DOHH2 (cell line): ENCODE measurements around the gene CDK16.

Experiments used
- EZH2phosphoT487 ChIP-seq: fragments of 200-600 bp; sonication (generic); IDR thresholded peaks from 2 replicates; pipeline ENCODE4 v1.6.1; 2017; ENCODE audit warnings: borderline replicate concordance, mild to moderate bottlenecking, antibody characterized with exemption, low read length, moderate library complexity, mixed read lengths
- TF ChIP-seq, protein P1 (sequence below): fragments of 200-600 bp; sonication (generic); IDR thresholded peaks from one replicate; pipeline ENCODE4 v1.5.1; 2014; ENCODE audit warnings: antibody characterized with exemption, mild to moderate bottlenecking, low read depth, low read length; ENCODE audit not compliant: poor library complexity, severe bottlenecking

DNA sequence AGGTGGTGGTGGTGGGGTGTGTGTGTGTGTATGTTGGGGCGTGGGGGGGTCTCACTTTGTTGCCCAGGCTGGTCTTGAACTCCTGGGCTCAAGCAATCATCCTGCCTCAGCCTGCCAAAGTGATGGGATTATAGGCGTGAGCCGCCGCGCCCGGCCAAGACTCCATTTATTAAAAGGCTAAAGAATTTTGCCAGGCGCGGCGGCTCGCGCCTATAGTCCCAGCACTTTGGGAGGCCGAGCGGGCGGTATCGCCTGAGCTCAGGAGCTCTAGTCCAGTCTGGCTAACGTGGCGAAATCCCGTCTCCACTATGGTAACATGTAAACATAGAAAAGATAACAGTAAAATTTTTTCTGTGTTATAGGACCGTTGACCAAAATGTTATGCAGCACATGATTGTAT lies 28.6 kb upstream of the CDK16 start:
- TF ChIP-seq, protein P1, sequence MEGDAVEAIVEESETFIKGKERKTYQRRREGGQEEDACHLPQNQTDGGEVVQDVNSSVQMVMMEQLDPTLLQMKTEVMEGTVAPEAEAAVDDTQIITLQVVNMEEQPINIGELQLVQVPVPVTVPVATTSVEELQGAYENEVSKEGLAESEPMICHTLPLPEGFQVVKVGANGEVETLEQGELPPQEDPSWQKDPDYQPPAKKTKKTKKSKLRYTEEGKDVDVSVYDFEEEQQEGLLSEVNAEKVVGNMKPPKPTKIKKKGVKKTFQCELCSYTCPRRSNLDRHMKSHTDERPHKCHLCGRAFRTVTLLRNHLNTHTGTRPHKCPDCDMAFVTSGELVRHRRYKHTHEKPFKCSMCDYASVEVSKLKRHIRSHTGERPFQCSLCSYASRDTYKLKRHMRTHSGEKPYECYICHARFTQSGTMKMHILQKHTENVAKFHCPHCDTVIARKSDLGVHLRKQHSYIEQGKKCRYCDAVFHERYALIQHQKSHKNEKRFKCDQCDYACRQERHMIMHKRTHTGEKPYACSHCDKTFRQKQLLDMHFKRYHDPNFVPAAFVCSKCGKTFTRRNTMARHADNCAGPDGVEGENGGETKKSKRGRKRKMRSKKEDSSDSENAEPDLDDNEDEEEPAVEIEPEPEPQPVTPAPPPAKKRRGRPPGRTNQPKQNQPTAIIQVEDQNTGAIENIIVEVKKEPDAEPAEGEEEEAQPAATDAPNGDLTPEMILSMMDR, result no peak
- TF ChIP-seq EZH2phosphoT487, result no peak
